SK-N-SH treated with all-trans-retinoic acid at 6 μM for 48 hours (cell line): ENCODE results near the gene TPM4.

Experiments used
- CSDC2 ChIP-seq: fragments of 250-450 bp; sonication (Bioruptor Pico); IDR thresholded peaks from 2 replicates; pipeline ENCODE4 v1.5.0; 2020; ENCODE audit warnings: mild to moderate bottlenecking, moderate library complexity
- OSR1 ChIP-seq: fragments of 250-450 bp; sonication (Bioruptor Pico); IDR thresholded peaks from 2 replicates; pipeline ENCODE4 v1.8.0; 2022; ENCODE audit warnings: moderate library complexity, mild to moderate bottlenecking, inconsistent platforms
- TCF4 ChIP-seq: fragments of 250-450 bp; sonication (Bioruptor Pico); IDR thresholded peaks from 2 replicates; pipeline ENCODE4 v1.8.0; 2021; ENCODE audit warnings: mild to moderate bottlenecking, moderate library complexity, borderline replicate concordance
- TOX ChIP-seq: fragments of 250-450 bp; sonication (Bioruptor Pico); IDR thresholded peaks from 2 replicates; pipeline ENCODE4 v1.8.0; 2021; ENCODE audit warnings: mild to moderate bottlenecking, moderate library complexity, borderline replicate concordance
- ZFP3 ChIP-seq: fragments of 250-450 bp; sonication (Bioruptor Pico); IDR thresholded peaks from 2 replicates; pipeline ENCODE4 v1.5.0; 2020; ENCODE audit warnings: mild to moderate bottlenecking, moderate library complexity
- ZNF8 ChIP-seq: fragments of 450-650 bp; formaldehyde crosslinking; IDR thresholded peaks from 2 replicates; pipeline ENCODE4 v1.5.0; 2020; ENCODE audit warnings: mild to moderate bottlenecking, moderate library complexity
- TF ChIP-seq, protein P1 (sequence below): fragments of 250-450 bp; sonication (Bioruptor Pico); IDR thresholded peaks from 2 replicates; pipeline ENCODE4 v1.8.0; 2020; ENCODE audit warnings: mild to moderate bottlenecking, moderate library complexity, borderline replicate concordance
- TF ChIP-seq, protein P2 (sequence below): fragments of 250-450 bp; sonication (Bioruptor Pico); IDR thresholded peaks from 2 replicates; pipeline ENCODE4 v1.5.1; 2020; ENCODE audit warnings: low read depth, mild to moderate bottlenecking, moderate library complexity

DNA sequence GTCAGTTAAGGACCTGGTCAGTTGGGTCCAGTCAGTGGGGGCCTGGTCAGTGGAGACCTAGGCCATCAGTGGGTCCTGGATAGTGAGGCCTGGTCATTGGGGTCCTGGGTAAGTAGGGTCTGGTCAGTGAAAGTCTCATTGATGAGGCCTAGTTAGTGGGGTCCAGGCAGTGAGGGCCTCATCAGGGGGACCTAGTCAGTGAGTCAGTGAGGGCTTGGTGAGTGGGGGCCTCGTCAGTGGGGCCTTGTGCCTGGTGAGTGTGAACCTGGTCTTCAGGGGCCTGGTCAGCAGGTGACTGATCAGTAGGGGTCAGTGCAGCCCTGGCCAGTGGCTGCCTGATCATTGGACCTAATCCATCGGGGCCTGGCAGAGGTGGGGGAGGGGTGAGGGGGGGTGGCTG, 42.6 kb upstream of the TPM4 start:
- TF ChIP-seq, protein P1, sequence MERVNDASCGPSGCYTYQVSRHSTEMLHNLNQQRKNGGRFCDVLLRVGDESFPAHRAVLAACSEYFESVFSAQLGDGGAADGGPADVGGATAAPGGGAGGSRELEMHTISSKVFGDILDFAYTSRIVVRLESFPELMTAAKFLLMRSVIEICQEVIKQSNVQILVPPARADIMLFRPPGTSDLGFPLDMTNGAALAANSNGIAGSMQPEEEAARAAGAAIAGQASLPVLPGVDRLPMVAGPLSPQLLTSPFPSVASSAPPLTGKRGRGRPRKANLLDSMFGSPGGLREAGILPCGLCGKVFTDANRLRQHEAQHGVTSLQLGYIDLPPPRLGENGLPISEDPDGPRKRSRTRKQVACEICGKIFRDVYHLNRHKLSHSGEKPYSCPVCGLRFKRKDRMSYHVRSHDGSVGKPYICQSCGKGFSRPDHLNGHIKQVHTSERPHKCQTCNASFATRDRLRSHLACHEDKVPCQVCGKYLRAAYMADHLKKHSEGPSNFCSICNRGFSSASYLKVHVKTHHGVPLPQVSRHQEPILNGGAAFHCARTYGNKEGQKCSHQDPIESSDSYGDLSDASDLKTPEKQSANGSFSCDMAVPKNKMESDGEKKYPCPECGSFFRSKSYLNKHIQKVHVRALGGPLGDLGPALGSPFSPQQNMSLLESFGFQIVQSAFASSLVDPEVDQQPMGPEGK (CRISPR knock-in tag), result no peak
- TF ChIP-seq TOX (CRISPR knock-in tag) (no peak), CSDC2 (no peak), OSR1 (CRISPR knock-in tag) (no peak), ZNF8 (CRISPR knock-in tag) (no peak), TCF4 (CRISPR knock-in tag) (no peak), ZFP3 (CRISPR knock-in tag) (no peak)
- TF ChIP-seq, protein P2, sequence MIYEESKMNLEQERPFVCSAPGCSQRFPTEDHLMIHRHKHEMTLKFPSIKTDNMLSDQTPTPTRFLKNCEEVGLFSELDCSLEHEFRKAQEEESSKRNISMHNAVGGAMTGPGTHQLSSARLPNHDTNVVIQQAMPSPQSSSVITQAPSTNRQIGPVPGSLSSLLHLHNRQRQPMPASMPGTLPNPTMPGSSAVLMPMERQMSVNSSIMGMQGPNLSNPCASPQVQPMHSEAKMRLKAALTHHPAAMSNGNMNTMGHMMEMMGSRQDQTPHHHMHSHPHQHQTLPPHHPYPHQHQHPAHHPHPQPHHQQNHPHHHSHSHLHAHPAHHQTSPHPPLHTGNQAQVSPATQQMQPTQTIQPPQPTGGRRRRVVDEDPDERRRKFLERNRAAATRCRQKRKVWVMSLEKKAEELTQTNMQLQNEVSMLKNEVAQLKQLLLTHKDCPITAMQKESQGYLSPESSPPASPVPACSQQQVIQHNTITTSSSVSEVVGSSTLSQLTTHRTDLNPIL, result no peak
